CD4-positive, alpha-beta T cell treated with Interleukin-15 for 1 hour (primary cell): ENCODE results near the gene SYT13.
"Not testable (repeated sequence)": the region's sequence is repeated elsewhere in the genome, so short reads cannot be mapped to it uniquely, and the experiment has no call there.

Experiments used
- DNase-seq: peaks from one replicate; pipeline ENCODE4 v3.0.0-alpha.2; 2020

Gene SYT13

GRCh38 chr11:45270946-45271716, 15.0 kb downstream of the SYT13 start:
- no peak for DNase-seq

DNA sequence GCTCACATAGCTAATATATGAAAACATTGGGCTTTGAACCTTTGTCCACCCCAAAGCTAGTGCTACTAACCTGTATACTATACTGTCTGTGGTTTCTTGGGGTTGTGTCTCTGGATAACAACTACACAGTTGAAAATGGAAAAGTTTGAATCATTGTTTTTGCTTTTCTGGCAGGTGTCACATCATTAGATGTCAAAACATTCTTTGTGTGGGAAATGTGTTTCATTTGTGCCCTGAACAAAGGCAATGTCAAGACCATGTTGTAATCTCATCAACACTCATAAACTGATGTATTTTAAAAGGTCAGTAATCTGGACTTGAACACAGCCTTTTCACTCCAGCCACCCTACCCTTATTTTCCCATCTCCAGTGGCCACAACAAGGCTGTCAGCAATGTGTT, 16.5 kb downstream of the SYT13 start:
- no peak for DNase-seq

- DNase-seq: no peak
Observed at GRCh38 chr11:45267652-45268299, 18.4 kb downstream of the SYT13 start.

DNA sequence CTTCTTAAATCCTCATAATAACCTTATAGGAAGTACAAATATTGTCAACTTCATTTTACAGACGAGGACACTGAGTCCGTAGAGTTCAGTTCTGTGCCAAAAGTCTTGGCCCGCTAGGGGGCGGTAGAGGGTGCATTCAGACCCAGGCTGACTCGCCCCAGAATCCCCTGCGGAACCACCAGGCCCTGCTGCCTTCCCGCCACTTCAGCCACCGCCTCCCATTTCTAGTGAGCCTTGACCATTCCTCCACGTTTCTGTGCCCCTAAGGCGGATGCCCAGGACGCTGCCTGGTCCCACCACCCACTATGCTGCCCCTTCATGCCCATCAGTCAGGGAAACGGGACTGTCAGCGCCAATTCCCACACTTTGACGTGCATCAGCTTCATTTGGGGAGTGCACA, 19.1 kb downstream of the SYT13 start:
- no peak for DNase-seq

GRCh38 chr11:45266676-45267020, 19.5 kb downstream of the SYT13 start:
- no peak for DNase-seq

DNA sequence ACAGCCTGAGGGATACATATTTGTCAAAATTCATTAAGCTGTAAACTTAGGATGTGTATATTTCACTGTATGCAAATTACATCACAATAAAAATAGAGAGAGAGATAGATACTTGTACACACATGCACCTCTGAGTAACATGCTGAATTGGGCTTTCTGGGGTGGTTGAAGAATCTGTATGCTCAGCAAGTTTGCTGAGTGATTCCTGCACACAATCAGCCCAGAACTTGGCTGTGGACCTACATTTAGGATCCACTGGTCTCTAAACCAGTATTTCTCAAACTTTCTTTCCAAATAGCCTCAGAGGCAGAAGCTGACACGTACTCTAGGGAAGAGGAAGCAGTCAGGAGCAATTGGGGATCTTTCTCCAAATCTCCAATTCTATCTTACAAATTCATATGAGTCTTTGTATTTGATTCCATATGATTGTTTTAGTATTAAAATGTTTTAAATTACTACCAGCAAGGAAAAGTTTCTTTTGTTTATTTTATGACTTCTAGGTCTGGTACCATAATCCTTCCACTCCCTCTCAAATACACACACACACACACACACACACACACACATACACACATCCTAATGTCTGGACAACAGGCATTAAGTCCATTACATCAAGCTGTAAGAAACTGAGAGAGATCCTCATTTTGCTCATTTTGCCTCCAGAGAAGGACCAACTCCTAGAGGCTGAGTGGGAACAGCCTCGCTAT, 20.0 kb downstream of the SYT13 start:
- DNase-seq: no peak

GRCh38 chr11:45264839-45265515, 21.2 kb downstream of the SYT13 start:
- no peak for DNase-seq

DNA sequence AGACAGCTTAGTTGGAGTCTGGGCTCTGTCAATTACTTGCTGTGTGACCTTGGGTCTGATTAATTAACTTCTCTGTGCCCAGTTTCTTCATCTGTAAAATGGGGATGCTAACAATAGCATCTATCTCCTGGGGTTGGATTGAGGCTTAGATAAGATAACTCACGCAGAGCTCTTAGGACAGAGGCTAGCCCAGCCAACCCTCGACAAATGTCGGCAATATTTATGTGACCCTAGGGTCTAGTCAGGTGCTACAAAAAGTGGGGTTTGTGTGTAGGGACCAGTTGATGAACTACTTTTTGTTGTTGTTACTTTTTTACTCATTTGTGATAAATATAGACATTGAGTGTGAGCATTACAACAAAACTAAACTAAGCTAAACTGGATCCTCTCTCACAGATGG, 22.4 kb downstream of the SYT13 start:
- DNase-seq: no peak

DNA sequence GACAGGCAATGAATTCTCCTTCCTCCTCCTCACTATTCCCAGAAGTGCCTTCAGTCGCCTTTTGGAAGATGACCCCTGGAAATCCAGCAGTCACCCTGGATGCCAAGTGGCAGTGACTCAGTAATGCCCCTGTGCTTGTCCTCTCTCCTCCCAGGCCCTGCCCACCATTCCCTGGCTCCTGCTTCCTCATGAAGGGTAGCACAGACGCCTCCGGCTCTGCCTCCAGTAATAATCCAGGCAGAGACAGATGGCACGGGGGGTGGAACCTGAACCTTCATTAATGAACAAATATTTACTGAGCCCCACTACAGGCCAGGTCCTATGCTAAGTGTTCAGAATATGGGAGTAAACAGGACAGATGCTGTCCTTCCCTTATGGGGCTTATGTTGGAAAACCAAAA, 23.2 kb downstream of the SYT13 start:
- DNase-seq: no peak

DNA sequence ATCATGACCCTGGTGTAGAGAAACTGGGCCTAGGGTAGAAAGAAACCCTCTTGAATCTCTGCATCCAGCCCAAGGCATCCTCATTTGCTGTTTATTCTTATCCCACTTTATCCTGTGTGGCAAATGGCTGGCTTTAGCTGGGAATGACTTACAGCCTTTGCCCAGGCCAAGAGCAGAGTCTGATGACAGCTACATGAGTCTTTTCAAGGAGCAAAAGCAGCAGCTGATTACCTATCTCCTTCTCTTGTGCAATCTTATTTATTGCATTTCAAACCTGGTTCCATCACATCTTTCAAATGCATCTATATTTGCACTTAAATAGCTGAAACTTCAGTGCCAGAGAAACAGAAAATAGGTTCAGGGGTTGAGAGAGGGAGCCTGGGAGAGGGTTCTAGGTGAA, 26.1 kb downstream of the SYT13 start:
- no peak for DNase-seq

DNA sequence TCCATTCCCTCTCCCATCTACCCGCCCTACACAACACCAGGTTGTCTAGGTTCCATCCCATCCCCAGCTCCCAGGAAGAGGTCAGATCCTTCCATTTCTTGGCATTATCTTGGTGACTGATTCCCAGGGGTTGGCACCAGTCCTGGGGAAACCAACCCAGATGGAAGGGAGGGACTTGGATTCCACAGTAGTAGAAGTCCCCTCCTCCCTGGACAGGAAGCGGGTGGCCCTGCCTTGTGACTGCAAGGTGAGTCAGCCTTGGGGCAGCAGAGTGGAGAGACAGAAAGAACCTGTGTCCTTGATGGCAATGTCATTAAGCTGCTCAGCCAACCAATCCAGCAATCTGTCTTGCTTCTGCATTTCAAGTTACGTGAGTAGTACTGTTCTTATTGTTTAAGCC, 26.5 kb downstream of the SYT13 start:
- no peak for DNase-seq

DNA sequence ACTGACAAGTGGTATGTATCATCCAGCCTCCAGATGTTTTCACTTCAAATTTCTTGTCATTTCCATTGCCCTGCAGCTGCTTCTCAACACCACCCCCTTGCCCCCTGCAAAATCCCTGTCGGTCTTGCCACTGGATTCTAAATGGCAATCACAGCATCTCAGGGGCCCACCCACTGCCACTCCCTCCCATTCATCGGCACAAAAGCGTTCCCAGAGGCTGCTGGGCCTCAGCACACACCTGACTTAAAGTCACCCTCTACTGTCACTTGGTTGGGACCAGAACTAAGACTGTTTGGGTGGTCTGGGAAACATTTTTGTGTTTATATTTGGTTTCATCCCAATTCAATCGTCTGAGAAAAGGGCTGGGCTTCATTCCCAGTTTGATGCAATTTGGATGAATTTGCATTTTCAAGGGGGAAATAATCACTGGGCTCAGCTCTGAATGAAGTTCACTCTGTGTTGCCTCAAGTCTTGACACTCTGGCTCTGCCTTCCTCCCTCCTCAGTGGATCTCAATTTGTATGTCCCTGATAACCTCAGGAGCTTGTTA, 27.1 kb downstream of the SYT13 start:
- DNase-seq: no peak

GRCh38 chr11:45254070-45254469, 32.1 kb downstream of the SYT13 start:
- DNase-seq: no peak

- no peak for DNase-seq
Observed at GRCh38 chr11:45253640-45254039, 32.5 kb downstream of the SYT13 start.

DNA sequence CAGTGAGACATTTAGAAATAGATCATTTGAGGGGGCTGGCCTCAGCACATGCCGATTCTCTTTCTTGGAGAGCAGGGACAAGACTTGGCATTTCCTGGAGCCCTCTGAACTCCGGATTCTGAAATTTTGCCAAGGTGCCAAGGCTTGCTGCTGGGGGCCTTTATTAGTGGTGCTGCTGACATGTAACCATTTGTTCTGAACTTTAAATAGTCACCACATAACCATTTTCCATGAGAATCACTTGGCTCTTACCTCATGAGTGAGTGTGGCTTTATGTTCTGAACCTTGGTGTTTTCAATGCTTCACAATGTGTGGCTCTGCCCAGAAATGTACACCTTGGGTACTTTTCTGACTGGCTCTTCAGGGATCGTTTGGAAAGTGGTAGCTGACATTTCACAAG, 33.3 kb downstream of the SYT13 start:
- no peak for DNase-seq

DNA sequence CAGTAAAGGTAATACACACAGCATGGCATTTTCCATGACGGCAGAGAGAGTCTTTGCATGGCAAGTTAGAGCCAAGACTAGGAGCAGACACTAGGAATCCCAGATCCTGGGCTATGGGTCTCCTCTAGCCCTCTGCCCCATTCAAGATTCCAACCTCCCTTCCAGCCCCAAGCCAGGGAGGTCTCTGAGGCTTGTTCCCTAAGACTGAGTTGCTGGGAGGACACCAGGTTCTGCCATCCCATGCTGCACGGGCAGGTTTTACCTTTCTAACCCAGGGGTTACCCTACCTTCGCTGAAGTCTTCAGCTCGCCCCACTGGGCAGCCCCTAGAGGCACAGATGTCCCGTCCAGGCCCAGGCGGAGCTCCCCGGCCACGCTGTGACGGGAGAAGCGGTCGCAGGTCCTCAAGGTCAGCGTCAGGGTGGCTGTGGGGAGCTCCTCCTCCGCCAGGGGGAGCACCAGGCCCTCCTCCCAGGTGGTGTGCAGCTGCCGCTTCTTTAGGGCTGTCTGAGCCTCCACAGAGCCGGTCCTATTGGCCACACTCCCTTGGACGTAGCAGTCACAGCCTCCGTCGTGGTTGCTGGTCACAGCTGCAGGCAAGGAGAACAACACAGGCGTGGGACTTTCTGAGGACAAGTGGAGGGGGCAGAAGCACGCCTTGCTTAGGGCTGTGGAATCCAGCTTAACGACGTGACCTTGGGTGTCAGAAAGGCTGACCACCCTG, 33.8 kb downstream of the SYT13 start:
- DNase-seq: no peak

DNA sequence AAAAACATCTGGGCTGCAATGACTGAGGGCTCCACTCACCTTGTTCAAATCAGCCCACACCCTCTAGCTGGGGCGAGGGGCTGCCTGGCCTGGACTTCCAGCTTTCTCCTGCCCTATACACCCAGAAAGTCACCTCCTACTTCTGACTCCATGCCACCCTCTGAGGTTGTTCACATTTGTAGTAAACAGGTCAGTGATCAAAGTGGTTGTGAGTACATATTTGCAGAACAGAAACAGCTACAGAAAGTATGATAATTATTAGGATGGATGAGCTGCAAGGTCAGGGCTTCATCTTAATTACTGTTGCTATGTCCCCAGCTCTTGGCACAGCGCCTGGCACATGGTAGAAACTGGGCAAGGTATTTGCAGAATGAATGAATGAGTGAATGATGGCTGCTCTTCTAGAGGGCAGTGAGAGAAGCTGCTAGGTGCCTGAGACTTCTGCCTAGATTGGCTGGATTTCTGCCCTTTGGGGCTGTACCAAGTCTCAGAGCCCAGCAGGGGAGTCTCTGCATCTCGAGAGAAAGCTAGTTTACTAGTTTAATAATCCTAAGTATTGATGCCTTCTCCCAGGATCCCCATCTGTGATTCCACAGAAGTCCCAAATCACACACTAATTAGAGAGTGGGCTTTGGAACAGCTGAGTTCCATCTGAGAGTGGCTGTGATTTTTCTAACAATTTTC, 36.0 kb downstream of the SYT13 start:
- no peak for DNase-seq

- DNase-seq: not testable (repeated sequence)
Observed at GRCh38 chr11:45249372-45249771, 36.8 kb downstream of the SYT13 start.

GRCh38 chr11:45248501-45249011, 37.6 kb downstream of the SYT13 start:
- DNase-seq: no peak

- DNase-seq: no peak
Observed at GRCh38 chr11:45247433-45247832, 38.7 kb downstream of the SYT13 start.

- no peak for DNase-seq
Observed at GRCh38 chr11:45246241-45246640, 39.9 kb downstream of the SYT13 start.
